HepG2 (cell line): Measurements from ENCODE around the gene KCTD5. TPM values are rescaled to one million over a fixed set of nuclear protein-coding genes. Genes with fewer than 3 reads are reported as not detected.

Source experiments
- ATAC-seq: fragments of 200-7000 bp; cut with Tn5 transposase; 3 replicates; pipeline ENCODE4 v1.9.1; 2020; ENCODE audit warnings: mild to moderate bottlenecking, moderate library complexity
- BruUV-seq: library from RNA; stranded (reverse); fragments of 400-500 nt; replicated peaks from 2 replicates; lab custom pipeline; 2021; lab: Mats Ljungman, UMichigan
- CTCF ChIA-PET: fragments of 300-600 bp; formaldehyde crosslinking; extraction: SDS; loops from one replicate; lab custom pipeline; 2021; ENCODE audit warnings: low total read pairs, inconsistent platforms, low intra/inter-chr PET ratio; lab: Yijun Ruan, JAX
- POLR2A ChIA-PET: fragments of 350-600 bp; sonication (Branson Sonifier 250); formaldehyde crosslinking; loops from one replicate; lab custom pipeline; 2020; ENCODE audit warnings: antibody characterized with exemption, inconsistent platforms; lab: Yijun Ruan, JAX
- DNase-seq: peaks from one replicate; pipeline ENCODE4 v3.0.0-alpha.2; 2015; ENCODE audit warnings: low spot score
- FAIRE-seq: peaks from 3 replicates; lab custom pipeline; 2011; peaks lifted over from hg19 to GRCh38; lab: Jason Lieb, UNC
- H2AFZ ChIP-seq: one replicate; pipeline ENCODE4 v1.6.1; 2011; ENCODE audit warnings: low read length, inconsistent platforms
- H3K27ac ChIP-seq: fragments of 300-600 bp; 3 replicates; pipeline ENCODE4 v1.8.0; 2011; ENCODE audit warnings: mixed run types, mild to moderate bottlenecking, mixed read lengths, low read length, inconsistent platforms; ENCODE audit not compliant: insufficient read depth; ENCODE audit errors: extremely low read length
- H3K27me3 ChIP-seq, 2 experiments: fragments of 200-600 bp in 1 of 2; 2 replicates in 1 of 2; 3 replicates in 1 of 2; pipeline versions ENCODE4 v1.6.0 to v1.8.0; 2011; ENCODE audit warnings: low read length in 2 of 2, mild to moderate bottlenecking in 2 of 2, moderate library complexity in 2 of 2, inconsistent platforms in 1 of 2; ENCODE audit not compliant: insufficient read depth in 2 of 2, control insufficient read depth in 1 of 2
- H3K36me3 ChIP-seq, 2 experiments: fragments of 200-600 bp in 1 of 2; replicated peaks in 1 of 2; 2 replicates in 1 of 2; 3 replicates in 1 of 2; pipeline versions ENCODE4 v1.5.1 to v1.8.0; 2011; ENCODE audit warnings: low read length in 2 of 2, inconsistent platforms in 1 of 2; ENCODE audit not compliant: insufficient read depth in 2 of 2, control insufficient read depth in 1 of 2
- H3K4me1 ChIP-seq: 2 replicates; pipeline ENCODE4 v1.5.1; 2012; ENCODE audit warnings: low read length, inconsistent platforms; ENCODE audit not compliant: insufficient read depth
- H3K4me2 ChIP-seq: 2 replicates; pipeline ENCODE4 v1.6.0; 2011; ENCODE audit warnings: low read depth, low read length, inconsistent platforms
- H3K4me3 ChIP-seq, 3 experiments: fragments of 200-600 bp in 1 of 3; sonication (generic), shearing (Covaris generic) in 1 of 3; replicated peaks in 1 of 3; 2 replicates each; pipeline ENCODE4 v1.5.1; 2011 to 2016; ENCODE audit warnings: low read length in 3 of 3, inconsistent platforms in 2 of 3, low read depth in 2 of 3, mild to moderate bottlenecking in 2 of 3, control low read depth in 1 of 3, mixed read lengths in 1 of 3; ENCODE audit not compliant: insufficient read depth in 1 of 3
- H3K79me2 ChIP-seq: one replicate; pipeline ENCODE4 v1.6.1; 2011; ENCODE audit warnings: low read length, inconsistent platforms; ENCODE audit not compliant: insufficient read depth
- H3K9ac ChIP-seq: 2 replicates; pipeline ENCODE4 v1.6.0; 2011; ENCODE audit warnings: mild to moderate bottlenecking, low read depth, low read length, inconsistent platforms; ENCODE audit not compliant: insufficient read depth
- H3K9me3 ChIP-seq: 2 replicates; pipeline ENCODE4 v1.5.1; 2012; ENCODE audit warnings: mild to moderate bottlenecking, low read length
- H4K20me1 ChIP-seq: 2 replicates; pipeline ENCODE4 v1.6.0; 2011; ENCODE audit warnings: inconsistent platforms, mild to moderate bottlenecking, low read length, moderate library complexity; ENCODE audit not compliant: insufficient read depth
- ARNTL ChIP-seq: sonication (generic); formaldehyde crosslinking; IDR thresholded peaks from 2 replicates; pipeline ENCODE4 v1.4.0; 2020; ENCODE audit warnings: mild to moderate bottlenecking, missing genetic modification reagents
- ATF3 ChIP-seq: sonication (generic); formaldehyde crosslinking; IDR thresholded peaks from 2 replicates; pipeline ENCODE4 v1.4.0; 2020; ENCODE audit warnings: missing genetic modification reagents
- CBX2 ChIP-seq, 2 experiments: fragments of 200-600 bp in 1 of 2; sonication (generic); formaldehyde crosslinking in 1 of 2; IDR thresholded peaks; 2 replicates each; pipeline versions ENCODE4 v1.7.0 to v1.8.1; 2018 to 2022; ENCODE audit warnings: low read depth in 2 of 2, low read length in 1 of 2, mild to moderate bottlenecking in 1 of 2, missing genetic modification reagents in 1 of 2
- CENPT ChIP-seq: sonication (generic); formaldehyde crosslinking; IDR thresholded peaks from 2 replicates; pipeline ENCODE4 v1.8.0; 2022; ENCODE audit warnings: low read depth, mild to moderate bottlenecking, moderate library complexity, missing genetic modification reagents
- FOXO1 ChIP-seq: sonication (generic); formaldehyde crosslinking; IDR thresholded peaks from 2 replicates; pipeline ENCODE4 v1.4.0; 2020; ENCODE audit warnings: missing genetic modification reagents
- GATAD2A ChIP-seq: IDR thresholded peaks from 2 replicates; pipeline ENCODE4 v1.6.1; 2016
- GLI4 ChIP-seq: sonication (generic); formaldehyde crosslinking; IDR thresholded peaks from 2 replicates; pipeline ENCODE4 v1.5.1; 2020; ENCODE audit warnings: missing genetic modification reagents, mild to moderate bottlenecking, moderate library complexity, borderline replicate concordance
- IRF9 ChIP-seq: sonication (generic); formaldehyde crosslinking; IDR thresholded peaks from 2 replicates; pipeline ENCODE4 v1.8.0; 2022; ENCODE audit warnings: missing genetic modification reagents, mild to moderate bottlenecking, borderline replicate concordance
- MYC ChIP-seq: sonication (generic); formaldehyde crosslinking; IDR thresholded peaks from 2 replicates; pipeline ENCODE4 v1.9.0; 2021; ENCODE audit warnings: missing genetic modification reagents, borderline replicate concordance
- POLR2AphosphoS5 ChIP-seq: IDR thresholded peaks from 2 replicates; pipeline ENCODE4 v1.6.1; 2012; ENCODE audit warnings: low read depth, low read length
- THAP7 ChIP-seq: sonication (generic); formaldehyde crosslinking; IDR thresholded peaks from 2 replicates; pipeline ENCODE4 v1.8.1; 2023; ENCODE audit warnings: mild to moderate bottlenecking, missing genetic modification reagents
- TOE1 ChIP-seq: sonication (generic); formaldehyde crosslinking; IDR thresholded peaks from 2 replicates; pipeline ENCODE4 v1.4.0; 2020; ENCODE audit warnings: mild to moderate bottlenecking, missing genetic modification reagents
- YEATS4 ChIP-seq: sonication (generic); formaldehyde crosslinking; IDR thresholded peaks from 2 replicates; pipeline ENCODE4 v1.4.0; 2020; ENCODE audit warnings: missing genetic modification reagents, borderline replicate concordance
- ZBTB1 ChIP-seq: sonication (generic); formaldehyde crosslinking; IDR thresholded peaks from 2 replicates; pipeline ENCODE4 v1.4.0; 2020; ENCODE audit warnings: missing genetic modification reagents, borderline replicate concordance
- ZFP36L2 ChIP-seq: sonication (generic); formaldehyde crosslinking; IDR thresholded peaks from 2 replicates; pipeline ENCODE4 v1.4.0; 2020; ENCODE audit warnings: missing genetic modification reagents
- ZNF17 ChIP-seq: sonication (generic); formaldehyde crosslinking; IDR thresholded peaks from 2 replicates; pipeline ENCODE4 v1.5.0; 2020; ENCODE audit warnings: mild to moderate bottlenecking, missing genetic modification reagents
- ZNF205 ChIP-seq: IDR thresholded peaks from 2 replicates; pipeline ENCODE4 v1.6.1; 2018; ENCODE audit warnings: missing biosample characterization, missing genetic modification reagents
- ZNF234 ChIP-seq: sonication (generic); formaldehyde crosslinking; conservative IDR thresholded peaks from 2 replicates; pipeline ENCODE4 v1.5.1; 2020; ENCODE audit warnings: mild to moderate bottlenecking, missing genetic modification reagents
- ZNF251 ChIP-seq: sonication (generic); formaldehyde crosslinking; IDR thresholded peaks from 2 replicates; pipeline ENCODE4 v1.9.0; 2021; ENCODE audit warnings: mild to moderate bottlenecking, missing genetic modification reagents
- ZNF558 ChIP-seq: sonication (generic); formaldehyde crosslinking; IDR thresholded peaks from 2 replicates; pipeline ENCODE4 v1.9.0; 2022; ENCODE audit warnings: mild to moderate bottlenecking, missing genetic modification reagents, borderline replicate concordance
- ZNF605 ChIP-seq: sonication (generic); formaldehyde crosslinking; IDR thresholded peaks from 2 replicates; pipeline ENCODE4 v1.8.0; 2022; ENCODE audit warnings: mild to moderate bottlenecking, missing genetic modification reagents
- ZNF616 ChIP-seq: sonication (generic); formaldehyde crosslinking; IDR thresholded peaks from 2 replicates; pipeline ENCODE4 v1.5.0; 2020; ENCODE audit warnings: low read depth, mild to moderate bottlenecking, missing genetic modification reagents
- ZUFSP ChIP-seq: sonication (generic); formaldehyde crosslinking; IDR thresholded peaks from 2 replicates; pipeline ENCODE4 v1.9.0; 2021; ENCODE audit warnings: missing genetic modification reagents, mild to moderate bottlenecking, borderline replicate concordance
- WGBS: methylation state at CpG from one replicate; pipeline ENCODE4 v1.1.6; 2017; ENCODE audit warnings: low lambda C conversion rate; 5-methylcytosine and 5-hydroxymethylcytosine counted together
- in situ Hi-C: cut with HindIII; loops from 2 replicates; pipeline ENCODE4 v1.10.0; 2017; ENCODE audit warnings: low pct_unique_long_range_greater_than_20kb; ENCODE audit not compliant: extremely low pct_ligation_motif_present
- intact Hi-C: fragments of 100-400 bp; cut with micrococcal nuclease; formaldehyde crosslinking; loops from one replicate; pipeline ENCODE4 v1.10.0; 2022; ENCODE audit not compliant: unreplicated experiment
- polyA plus RNA-seq, 8 experiments: library from polyadenylated mRNA; depleted of rRNA in 3 of 8; stranded (reverse) in 7 of 8; unstranded in 1 of 8; fragments of >200 nt; fragmentation: Illumina TruSeq in 4 of 8; extraction: Trizol in 4 of 8; gene quantifications; 2 replicates each; pipeline versions ENCODE4 v1.2.1 to v1.2.3, GENCODE V29; 2011 to 2016; ENCODE audit warnings: low read depth in 4 of 8, missing spikeins in 1 of 8, mixed read lengths in 1 of 8; ENCODE audit not compliant: insufficient read depth in 1 of 8
- total RNA-seq, 5 experiments: library from RNA; depleted of rRNA; stranded (reverse); fragments of >200 nt; fragmentation: Illumina TruSeq; extraction: Trizol; gene quantifications; 2 replicates each; pipeline ENCODE4 v1.2.3, GENCODE V29; 2016; ENCODE audit warnings: low read depth in 1 of 5

KCTD5 gene
- total and polyA plus RNA-seq, 2 of the 13 experiments (the other 11 are each of a cell fraction or from before 2014, with no cell fraction given) = 25.4 to 29.8 TPM

GRCh38 chr16:2675021-2675420 lies 7.3 kb upstream of the KCTD5 start (continued):
- TF ChIP-seq POLR2AphosphoS5 (no peak), ZNF251 (CRISPR knock-in tag) (no peak), TOE1 (CRISPR knock-in tag) (no peak), GLI4 (CRISPR knock-in tag) (no peak), ZNF616 (CRISPR knock-in tag) (no peak), IRF9 (no peak), ZNF234 (CRISPR knock-in tag) (no peak), ZNF205 (no peak), ZNF605 (no peak), FOXO1 (no peak), THAP7 (CRISPR knock-in tag) (no peak)

GRCh38 chr16:2675714-2676113 lies 6.6 kb upstream of the KCTD5 start:
- Histone ChIP-seq H3K36me3 (no peaks in the 10 kb centered on the region), H3K79me2 (peaks cover 11% of the 10 kb centered on the region), H3K4me3 (no peak overlapping the region), H4K20me1 (no peaks in the 10 kb centered on the region), H3K27me3 (no peaks in the 10 kb centered on the region), H3K27ac (no peak overlapping the region), H2AFZ (no peak overlapping the region), H3K9me3 (no peaks in the 10 kb centered on the region), H3K4me1 (peaks cover 38% of the 10 kb centered on the region), H3K9ac (no peak overlapping the region), H3K4me2 (0 out of 2 replicates have a peak overlapping the region, but pooled peaks have one; percentile 12)
- intact Hi-C loops = no loop called here
- in situ Hi-C loops = no loop called here
- ATAC-seq (no peak), DNase-seq (no peak), FAIRE-seq (no peak)
- 54% methylated on average over 13 of the region's 16 CpGs for WGBS
- BruUV-seq = no TSS peak
- CTCF ChIA-PET = no interaction called here
- POLR2A ChIA-PET = interaction anchor here (0.6 kb wide), 1 partner anchor 9 kb away, joined by 3 read pairs; no protein-coding TSS in a partner anchor
- TF ChIP-seq ZFP36L2 (CRISPR knock-in tag) = no peak
- TF ChIP-seq ATF3 (CRISPR knock-in tag) = no peak
- no peak for TF ChIP-seq ZNF17 (CRISPR knock-in tag)
- no peak for TF ChIP-seq GATAD2A (CRISPR knock-in tag)
- no peak for TF ChIP-seq YEATS4 (CRISPR knock-in tag)
- no peak for TF ChIP-seq CBX2 (IDR thresholded peaks at IDR 0.05; ENCODE audit: low read depth, low read length)
- no peak for TF ChIP-seq CBX2 (CRISPR knock-in tag; IDR thresholded peaks at IDR 0.05; ENCODE audit: low read depth)
- no peak for TF ChIP-seq MYC (CRISPR knock-in tag)
- TF ChIP-seq ZUFSP (CRISPR knock-in tag) = no peak
- TF ChIP-seq CENPT = no peak
- TF ChIP-seq ZBTB1 (CRISPR knock-in tag) = no peak
- TF ChIP-seq ZNF558 = no peak
- TF ChIP-seq ARNTL (CRISPR knock-in tag) = no peak
